Measurements from ENCODE around the gene KLK13. TPM values are rescaled to one million over a fixed set of nuclear protein-coding genes. Genes with fewer than 3 reads are reported as not detected.

KLK13 gene
- total RNA-seq, 2 donors from 2014 or later: not detected

GRCh38 chr19:51098365-51099046 lies 33.6 kb upstream of the KLK13 start:
- DNase-seq (peak; percentile 25 to 27), ATAC-seq (replicated peaks in 1 of 2) (peak; percentile 54 to 71)
- Mint-ChIP-seq H3K4me3 (no peak overlapping the region), H3K27me3 (ENCODE audit: low read depth) (no peaks in the 10 kb centered on the region), H3K36me3 (ENCODE audit: insufficient read depth in 2 of 2) (peaks cover 2 to 10% of the 10 kb centered on the region in 2 donors), H3K27ac (no peak overlapping the region), H3K4me1 (ENCODE audit: low read depth) (peaks cover 20% of the 10 kb centered on the region), H3K9me3 (no peaks in the 10 kb centered on the region)

GRCh38 chr19:51097796-51098195 lies 32.9 kb upstream of the KLK13 start:
- H3K9me3 Mint-ChIP-seq: no peaks in the 10 kb centered on the region
- H3K27ac Mint-ChIP-seq: no peak overlapping the region

GRCh38 chr19:51097166-51097738 lies 32.4 kb upstream of the KLK13 start:
- no peaks in the 10 kb centered on the region for H3K9me3 Mint-ChIP-seq
- peak overlapping the region; percentile 20 for H3K27ac Mint-ChIP-seq
- ATAC-seq (replicated peaks in 1 of 2) (peak; percentile 46 to 65), DNase-seq (peak; percentile 72 to 81)
- H3K4me1 Mint-ChIP-seq (ENCODE audit: low read depth): peaks cover 17% of the 10 kb centered on the region
- no peak overlapping the region for H3K4me3 Mint-ChIP-seq
- peaks cover 2 to 5% of the 10 kb centered on the region in 2 donors for H3K36me3 Mint-ChIP-seq (ENCODE audit: insufficient read depth in 2 of 2)
- no peaks in the 10 kb centered on the region for H3K27me3 Mint-ChIP-seq (ENCODE audit: low read depth)

More at GRCh38 chr19:51097796-51098195, 32.9 kb upstream of the KLK13 start:
- Mint-ChIP-seq H3K4me3 (no peak overlapping the region), H3K36me3 (ENCODE audit: insufficient read depth in 2 of 2) (peaks cover 2 to 8% of the 10 kb centered on the region in 2 donors), H3K4me1 (ENCODE audit: low read depth) (peaks cover 17% of the 10 kb centered on the region), H3K27me3 (ENCODE audit: low read depth) (no peaks in the 10 kb centered on the region)
- ATAC-seq (replicated peaks in 1 of 2): no peak
- DNase-seq: no peak

- no peak overlapping the region for H3K4me3 Mint-ChIP-seq
- peaks cover 17% of the 10 kb centered on the region for H3K4me1 Mint-ChIP-seq (ENCODE audit: low read depth)
- ATAC-seq (replicated peaks in 1 of 2) (no peak), DNase-seq (no peak)
- H3K36me3 Mint-ChIP-seq (ENCODE audit: insufficient read depth in 2 of 2): peaks cover 2 to 5% of the 10 kb centered on the region in 2 donors
- no peaks in the 10 kb centered on the region for H3K27me3 Mint-ChIP-seq (ENCODE audit: low read depth)
- no peaks in the 10 kb centered on the region for H3K9me3 Mint-ChIP-seq
- peak overlapping the region; percentile 20 for H3K27ac Mint-ChIP-seq
Observed at GRCh38 chr19:51096473-51097165, 31.7 kb upstream of the KLK13 start.

GRCh38 chr19:51094696-51095279 lies 29.9 kb upstream of the KLK13 start:
- DNase-seq: peak; percentile 36 to 43
- Mint-ChIP-seq H3K9me3 (no peaks in the 10 kb centered on the region), H3K4me3 (no peak overlapping the region), H3K27me3 (ENCODE audit: low read depth) (no peaks in the 10 kb centered on the region), H3K36me3 (ENCODE audit: insufficient read depth in 2 of 2) (peaks cover 2% of the 10 kb centered on the region in 2 donors), H3K27ac (no peak overlapping the region), H3K4me1 (ENCODE audit: low read depth) (peaks cover 15% of the 10 kb centered on the region)
- ATAC-seq (replicated peaks in 1 of 2): no peak

GRCh38 chr19:51093510-51094345 lies 28.8 kb upstream of the KLK13 start:
- H3K4me3 Mint-ChIP-seq: no peak overlapping the region
- ATAC-seq (replicated peaks in 1 of 2): no peak

GRCh38 chr19:51093101-51093500 lies 28.2 kb upstream of the KLK13 start:
- H3K4me3 Mint-ChIP-seq: no peak overlapping the region
- no peaks in the 10 kb centered on the region for H3K9me3 Mint-ChIP-seq
- ATAC-seq (replicated peaks in 1 of 2): no peak
- DNase-seq: no peak
- peaks cover 11% of the 10 kb centered on the region for H3K4me1 Mint-ChIP-seq (ENCODE audit: low read depth)
- H3K36me3 Mint-ChIP-seq (ENCODE audit: insufficient read depth in 2 of 2): no peaks in the 10 kb centered on the region
- no peaks in the 10 kb centered on the region for H3K27me3 Mint-ChIP-seq (ENCODE audit: low read depth)
- no peak overlapping the region for H3K27ac Mint-ChIP-seq

More at GRCh38 chr19:51093510-51094345, 28.8 kb upstream of the KLK13 start:
- Mint-ChIP-seq H3K4me1 (ENCODE audit: low read depth) (peaks cover 11% of the 10 kb centered on the region), H3K27me3 (ENCODE audit: low read depth) (no peaks in the 10 kb centered on the region), H3K36me3 (ENCODE audit: insufficient read depth in 2 of 2) (no peaks in the 10 kb centered on the region), H3K9me3 (no peaks in the 10 kb centered on the region), H3K27ac (no peak overlapping the region)
- DNase-seq: no peak

- Mint-ChIP-seq H3K9me3 (no peaks in the 10 kb centered on the region), H3K4me1 (ENCODE audit: low read depth) (peaks cover 10% of the 10 kb centered on the region), H3K27ac (no peak overlapping the region), H3K36me3 (ENCODE audit: insufficient read depth in 2 of 2) (no peaks in the 10 kb centered on the region), H3K27me3 (ENCODE audit: low read depth) (no peaks in the 10 kb centered on the region), H3K4me3 (no peak overlapping the region)
- DNase-seq (no peak), ATAC-seq (replicated peaks in 1 of 2) (no peak)
Observed at GRCh38 chr19:51091895-51092873, 27.3 kb upstream of the KLK13 start.

- peaks cover 5% of the 10 kb centered on the region for H3K4me1 Mint-ChIP-seq (ENCODE audit: low read depth)
- no peaks in the 10 kb centered on the region for H3K27me3 Mint-ChIP-seq (ENCODE audit: low read depth)
- no peaks in the 10 kb centered on the region for H3K36me3 Mint-ChIP-seq (ENCODE audit: insufficient read depth in 2 of 2)
- H3K9me3 Mint-ChIP-seq: no peaks in the 10 kb centered on the region
- no peak for ATAC-seq (replicated peaks in 1 of 2)
- H3K4me3 Mint-ChIP-seq: no peak overlapping the region
- DNase-seq: no peak
- no peak overlapping the region for H3K27ac Mint-ChIP-seq
Observed at GRCh38 chr19:51091126-51091525, 26.2 kb upstream of the KLK13 start.

- H3K9me3 Mint-ChIP-seq: no peaks in the 10 kb centered on the region
- H3K4me3 Mint-ChIP-seq: no peak overlapping the region
- H3K36me3 Mint-ChIP-seq (ENCODE audit: insufficient read depth in 2 of 2): no peaks in the 10 kb centered on the region
- no peaks in the 10 kb centered on the region for H3K27me3 Mint-ChIP-seq (ENCODE audit: low read depth)
- ATAC-seq (replicated peaks in 1 of 2) (no peak), DNase-seq (no peak)
- H3K27ac Mint-ChIP-seq: no peak overlapping the region
- peaks cover 5% of the 10 kb centered on the region for H3K4me1 Mint-ChIP-seq (ENCODE audit: low read depth)
Observed at GRCh38 chr19:51090471-51090870, 25.6 kb upstream of the KLK13 start.

- Mint-ChIP-seq H3K4me1 (ENCODE audit: low read depth) (peaks cover 5% of the 10 kb centered on the region), H3K36me3 (ENCODE audit: insufficient read depth in 2 of 2) (no peaks in the 10 kb centered on the region), H3K9me3 (no peaks in the 10 kb centered on the region), H3K27ac (no peak overlapping the region), H3K4me3 (no peak overlapping the region), H3K27me3 (ENCODE audit: low read depth) (no peaks in the 10 kb centered on the region)
- no peak for DNase-seq
- no peak for ATAC-seq (replicated peaks in 1 of 2)
Observed at GRCh38 chr19:51089786-51090185, 24.9 kb upstream of the KLK13 start.

Measured in activated T-cell treated with anti-CD3 and anti-CD28 coated beads, Interleukin-2, amount 50 U/mL, for 72 hours (primary cell).